Measurements from ENCODE around the gene CYP2S1.
"Not testable (repeated sequence)": the region's sequence is repeated elsewhere in the genome, so short reads cannot be mapped to it uniquely, and the experiment has no call there.

CYP2S1 gene

GRCh38 chr19:41226874-41227390 is 33.9 kb downstream of the CYP2S1 start:
- DNase-seq: no peak

- no peak for DNase-seq
These were observed 35.5 kb downstream of the CYP2S1 start for GRCh38 chr19:41228486-41228885.

GRCh38 chr19:41229338-41229737 is 36.3 kb downstream of the CYP2S1 start:
- DNase-seq: not testable (repeated sequence)

- no peak for DNase-seq
These were observed 37.2 kb downstream of the CYP2S1 start for GRCh38 chr19:41230067-41230857.

- DNase-seq: no peak
These were observed 39.7 kb downstream of the CYP2S1 start for GRCh38 chr19:41232686-41233085.

GRCh38 chr19:41233748-41234240 is 40.8 kb downstream of the CYP2S1 start:
- no peak for DNase-seq

- no peak for DNase-seq
These were observed 41.6 kb downstream of the CYP2S1 start for GRCh38 chr19:41234512-41235168.

- no peak for DNase-seq
These were observed 42.5 kb downstream of the CYP2S1 start for GRCh38 chr19:41235480-41235879.

GRCh38 chr19:41238244-41238643 is 45.2 kb downstream of the CYP2S1 start:
- no peak for DNase-seq

GRCh38 chr19:41239363-41239762 is 46.3 kb downstream of the CYP2S1 start:
- DNase-seq: no peak

- no peak for DNase-seq
These were observed 47.0 kb downstream of the CYP2S1 start for GRCh38 chr19:41239961-41240574.

GRCh38 chr19:41241859-41242258 is 48.8 kb downstream of the CYP2S1 start:
- DNase-seq: no peak

- DNase-seq: no peak
These were observed 51.1 kb downstream of the CYP2S1 start for GRCh38 chr19:41244117-41244516.

GRCh38 chr19:41245843-41246242 is 52.8 kb downstream of the CYP2S1 start:
- DNase-seq: no peak

GRCh38 chr19:41248895-41249294 is 55.9 kb downstream of the CYP2S1 start:
- DNase-seq: no peak

GRCh38 chr19:41249707-41250423 is 56.8 kb downstream of the CYP2S1 start:
- DNase-seq: no peak

- DNase-seq: no peak
These were observed 60.6 kb downstream of the CYP2S1 start for GRCh38 chr19:41253660-41254059.

- DNase-seq: no peak
These were observed 62.2 kb downstream of the CYP2S1 start for GRCh38 chr19:41255171-41255570.
